Upper lobe of left lung (tissue), 6 donors: ENCODE results near the gene ZNF143. TPM values are rescaled to one million over a fixed set of nuclear protein-coding genes. Genes with fewer than 3 reads are reported as not detected.

Experiments
- ATAC-seq, 2 donors: fragments of 200-7000 bp; cut with Tn5 transposase; one replicate each; pipeline ENCODE4 v1.9.1; 2022; ENCODE audit warnings: mild to moderate bottlenecking in 2 of 2, moderate library complexity in 2 of 2; ENCODE audit not compliant: low FRiP score in 2 of 2
- DNase-seq, 2 donors: peaks; one replicate each; pipeline ENCODE4 v3.0.0-alpha.2; 2019 to 2020
- H3K27ac ChIP-seq, 4 donors: fragments of 200-600 bp; sonication (generic); one replicate each; pipeline ENCODE4 v1.5.1; 2016 to 2019
- H3K27me3 ChIP-seq, 4 donors: fragments of 200-600 bp; sonication (generic); one replicate each; pipeline ENCODE4 v1.5.1; 2017 to 2019
- H3K36me3 ChIP-seq, 4 donors: fragments of 200-600 bp; sonication (generic); one replicate each; pipeline ENCODE4 v1.5.1; 2016 to 2019
- H3K4me1 ChIP-seq, 4 donors: fragments of 200-600 bp; sonication (generic); one replicate each; pipeline ENCODE4 v1.5.1; 2018 to 2019
- H3K4me3 ChIP-seq, 4 donors: fragments of 200-600 bp; sonication (generic); one replicate each; pipeline ENCODE4 v1.5.1; 2017 to 2019; ENCODE audit warnings: mild to moderate bottlenecking in 2 of 4, moderate library complexity in 1 of 4
- H3K9me3 ChIP-seq, 4 donors: fragments of 200-600 bp; sonication (generic); one replicate each; pipeline ENCODE4 v1.5.1; 2018 to 2019
- EP300 ChIP-seq, 4 donors: sonication (generic); formaldehyde crosslinking; IDR thresholded peaks; one replicate each; pipeline ENCODE4 v1.5.1; 2017; ENCODE audit warnings: antibody characterized with exemption in 4 of 4, control low read depth in 2 of 4
- POLR2A ChIP-seq, 4 donors: fragments of 450-650 bp; IDR thresholded peaks; one replicate each; pipeline ENCODE4 v1.5.1; 2016 to 2017; ENCODE audit warnings: antibody characterized with exemption in 4 of 4, mild to moderate bottlenecking in 2 of 4
- POLR2AphosphoS5 ChIP-seq, 2 donors: sonication (generic); formaldehyde crosslinking; IDR thresholded peaks; one replicate each; pipeline ENCODE4 v1.5.1; 2017; ENCODE audit warnings: antibody characterized with exemption in 2 of 2
- WGBS, 2 donors: methylation state at CpG; one replicate each; pipeline ENCODE4 v1.1.5; 2017 to 2018; 5-methylcytosine and 5-hydroxymethylcytosine counted together
- small RNA-seq, 4 donors: library from RNA; depleted of rRNA; stranded (forward); fragments of <200 nt; gene quantifications; one replicate each; pipeline ENCODE3, GENCODE V24; 2016
- total RNA-seq, 6 donors: library from RNA; depleted of rRNA in 4 of 6; stranded (reverse); fragments of >200 nt in 4 of 6; gene quantifications; one replicate each; pipeline versions ENCODE4 v1.1.0 to v1.2.1, GENCODE V29; 2016 to 2021
- TF ChIP-seq, protein P1 (sequence below), 6 experiments: fragments of 450-650 bp in 4 of 6; fragments of 200-600 bp in 2 of 6; sonication (generic) in 2 of 6; IDR thresholded peaks; one replicate each; pipeline ENCODE4 v1.5.1; 2016 to 2019; ENCODE audit warnings: antibody characterized with exemption in 6 of 6
- donor health status: DM: no; HTN: no; CAD: no; lungs with moderate emphysema.
- donor health status: DM: no; HTN: yes; CAD: no; lungs with severe emphysema.

The ZNF143 gene
- total RNA-seq, 6 donors from 2014 or later: 17.5 to 45.1 (median 23.9) TPM

DNA sequence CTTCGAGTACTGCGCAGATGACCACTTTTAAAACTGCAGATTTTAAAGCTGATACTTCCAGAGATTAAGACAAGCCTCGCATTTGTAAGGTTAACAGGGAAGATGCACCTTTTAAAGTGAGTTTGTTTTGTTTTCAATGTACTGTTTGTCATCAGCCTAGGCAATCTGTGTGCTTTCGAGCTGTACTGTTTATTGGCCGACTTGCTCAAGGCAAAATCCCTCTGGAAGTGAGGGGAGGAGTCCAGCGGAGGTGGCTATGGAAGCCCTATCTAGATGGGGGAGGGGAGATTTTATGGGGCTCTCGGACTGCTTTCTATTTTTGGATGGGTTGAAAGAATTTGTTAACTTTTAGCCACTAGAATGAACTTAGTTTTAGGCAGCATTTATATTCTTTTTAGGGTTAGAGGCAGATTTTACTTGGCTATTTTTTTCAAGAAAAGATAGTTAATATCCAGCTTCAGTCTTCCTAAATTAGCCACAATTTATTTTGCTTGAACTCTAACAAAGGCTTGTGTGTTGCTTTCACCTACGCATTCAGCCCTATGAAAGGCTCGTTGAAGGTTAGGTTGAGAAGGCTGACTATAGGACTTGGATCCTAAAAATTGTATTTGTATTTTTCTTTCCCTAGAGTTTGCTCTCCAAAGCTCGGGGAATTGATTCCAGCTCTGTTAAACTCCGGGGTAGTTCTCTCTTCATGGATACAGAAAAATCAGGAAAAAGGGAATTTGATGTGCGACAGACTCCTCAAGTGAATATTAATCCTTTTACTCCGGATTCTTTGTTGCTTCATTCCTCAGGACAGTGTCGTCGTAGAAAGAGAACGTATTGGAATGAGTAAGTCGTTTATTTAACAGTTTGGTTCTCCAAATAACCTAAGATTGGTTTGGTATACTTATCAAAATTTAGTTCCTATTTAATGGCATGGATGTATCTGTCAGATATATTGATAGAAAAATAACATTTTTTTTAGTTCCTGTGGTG, 114.7 kb downstream of the ZNF143 start:
- DNase-seq (peak in 1 of 2 donors; percentile 55), ATAC-seq (peak in 1 of 2 donors; percentile 48)
- peaks cover 0 to 1% (median 0%) of the 10 kb centered on the region in 4 donors for H3K36me3 ChIP-seq
- H3K9me3 ChIP-seq: no peaks in the 10 kb centered on the region
- H3K4me1 ChIP-seq: peaks cover 4 to 29% (median 18%) of the 10 kb centered on the region in 4 donors
- H3K4me3 ChIP-seq: peak overlapping the region in 3 of 4 donors; percentile 85 to 97 (median 92)
- peak overlapping the region; percentile 83 to 94 (median 93) for H3K27ac ChIP-seq
- no peaks in the 10 kb centered on the region for H3K27me3 ChIP-seq
- 12 to 24% methylated on average over 17 of the region's 17 CpGs for WGBS, 2 donors
- TF ChIP-seq, protein P1, sequence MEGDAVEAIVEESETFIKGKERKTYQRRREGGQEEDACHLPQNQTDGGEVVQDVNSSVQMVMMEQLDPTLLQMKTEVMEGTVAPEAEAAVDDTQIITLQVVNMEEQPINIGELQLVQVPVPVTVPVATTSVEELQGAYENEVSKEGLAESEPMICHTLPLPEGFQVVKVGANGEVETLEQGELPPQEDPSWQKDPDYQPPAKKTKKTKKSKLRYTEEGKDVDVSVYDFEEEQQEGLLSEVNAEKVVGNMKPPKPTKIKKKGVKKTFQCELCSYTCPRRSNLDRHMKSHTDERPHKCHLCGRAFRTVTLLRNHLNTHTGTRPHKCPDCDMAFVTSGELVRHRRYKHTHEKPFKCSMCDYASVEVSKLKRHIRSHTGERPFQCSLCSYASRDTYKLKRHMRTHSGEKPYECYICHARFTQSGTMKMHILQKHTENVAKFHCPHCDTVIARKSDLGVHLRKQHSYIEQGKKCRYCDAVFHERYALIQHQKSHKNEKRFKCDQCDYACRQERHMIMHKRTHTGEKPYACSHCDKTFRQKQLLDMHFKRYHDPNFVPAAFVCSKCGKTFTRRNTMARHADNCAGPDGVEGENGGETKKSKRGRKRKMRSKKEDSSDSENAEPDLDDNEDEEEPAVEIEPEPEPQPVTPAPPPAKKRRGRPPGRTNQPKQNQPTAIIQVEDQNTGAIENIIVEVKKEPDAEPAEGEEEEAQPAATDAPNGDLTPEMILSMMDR (IDR thresholded peaks at IDR 0.05): no peak
- TF ChIP-seq EP300 (IDR thresholded peaks at IDR 0.05) (peak in 1 of 4 donors; percentile 6), POLR2A (IDR thresholded peaks at IDR 0.05) (peak in 2 of 4 donors; percentile 30 to 57), POLR2AphosphoS5 (IDR thresholded peaks at IDR 0.05) (peak; percentile 57 to 67)

DNA sequence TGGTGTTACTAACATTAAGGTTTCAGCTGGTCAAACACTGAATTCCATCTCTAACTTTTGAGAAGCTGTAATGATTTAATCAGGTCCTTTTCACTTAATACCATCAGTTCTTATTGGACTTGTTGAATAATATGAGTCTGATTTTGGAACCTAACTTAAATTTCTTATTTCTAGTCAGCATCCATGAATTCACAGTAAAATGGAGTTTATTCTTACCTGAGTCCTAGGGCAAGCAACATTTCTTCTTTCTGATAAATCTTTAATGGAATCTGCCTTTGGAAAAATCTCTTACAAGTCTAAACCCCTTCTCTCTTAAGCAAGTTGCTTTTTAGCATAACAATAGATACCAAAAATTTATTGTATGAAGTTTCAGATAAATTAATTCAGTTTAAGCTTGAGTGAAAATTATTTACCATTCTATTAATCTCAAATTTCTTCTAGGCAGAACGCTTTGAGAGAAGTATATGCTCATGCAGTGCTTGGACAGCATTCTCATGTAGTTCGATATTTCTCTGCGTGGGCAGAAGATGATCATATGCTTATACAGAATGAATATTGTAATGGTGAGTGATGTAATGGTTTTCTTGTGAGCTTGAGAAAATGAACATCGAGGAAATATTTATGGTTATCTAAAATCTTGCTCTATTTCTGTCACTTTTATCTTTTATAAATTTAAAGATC, 116.0 kb downstream of the ZNF143 start:
- H3K27ac ChIP-seq: peak overlapping the region in 2 of 4 donors; percentile 20 to 40
- TF ChIP-seq EP300 (IDR thresholded peaks at IDR 0.05) (no peak), POLR2AphosphoS5 (IDR thresholded peaks at IDR 0.05) (no peak), POLR2A (IDR thresholded peaks at IDR 0.05) (no peak)
- TF ChIP-seq, protein P1 (IDR thresholded peaks at IDR 0.05): no peak
- peaks cover 4 to 29% (median 18%) of the 10 kb centered on the region in 4 donors for H3K4me1 ChIP-seq
- H3K9me3 ChIP-seq: no peaks in the 10 kb centered on the region
- no peaks in the 10 kb centered on the region for H3K27me3 ChIP-seq
- H3K36me3 ChIP-seq: peaks cover 0 to 6% (median 4%) of the 10 kb centered on the region in 4 donors
- peak overlapping the region in 2 of 4 donors; percentile 85 to 92 for H3K4me3 ChIP-seq
- no peak for ATAC-seq
- WGBS, 2 donors: 64 to 72% methylated on average over 4 of the region's 4 CpGs
- no peak for DNase-seq

DNA sequence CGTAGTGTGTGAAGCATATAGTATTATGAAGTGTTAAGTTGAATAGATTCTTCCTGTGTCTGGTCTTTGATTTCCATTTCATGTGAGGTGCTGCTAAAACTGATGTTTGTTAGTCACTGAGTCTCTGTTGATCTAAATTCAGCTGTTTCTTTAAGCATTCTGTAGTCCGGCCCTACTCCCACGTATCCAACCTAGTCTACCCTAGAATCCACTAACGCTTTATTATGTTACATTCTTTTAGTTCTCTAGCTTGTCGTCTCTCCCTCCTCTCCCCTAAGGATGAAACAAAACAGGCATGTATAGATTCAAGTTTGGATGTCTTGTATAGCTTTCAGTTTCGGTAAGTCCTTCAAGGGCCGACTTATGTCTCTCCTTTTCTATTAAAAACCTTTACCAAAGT, 116.7 kb downstream of the ZNF143 start:
- WGBS, 2 donors: 61 to 75% methylated on average over 7 of the region's 7 CpGs
- no peak for DNase-seq

More for the DNA sequence above, 116.7 kb downstream of the ZNF143 start:
- Histone ChIP-seq H3K27ac (peak overlapping the region in 2 of 4 donors; percentile 20 to 40), H3K4me3 (peak overlapping the region in 1 of 4 donors; percentile 85), H3K36me3 (peaks cover 0 to 11% (median 8%) of the 10 kb centered on the region in 4 donors), H3K27me3 (no peaks in the 10 kb centered on the region), H3K4me1 (peaks cover 4 to 22% (median 14%) of the 10 kb centered on the region in 4 donors), H3K9me3 (no peaks in the 10 kb centered on the region)
- TF ChIP-seq POLR2A (IDR thresholded peaks at IDR 0.05): no peak
- TF ChIP-seq, protein P1 (IDR thresholded peaks at IDR 0.05): no peak
- TF ChIP-seq POLR2AphosphoS5 (IDR thresholded peaks at IDR 0.05): no peak
- TF ChIP-seq EP300 (IDR thresholded peaks at IDR 0.05): no peak
- ATAC-seq: no peak

Small RNA genes within 50 kb of the gene (small RNA-seq; reads per million reads assigned to genes)
- gene RF01210 (0 reads per million in 4 donors), gene SNORA23 (28.1 to 74.6 (median 36.0) reads per million in 4 donors)

Other genes starting within 250 kb of the ZNF143 start
- gene DENND5A, start 195.7 kb upstream of the ZNF143 start, total RNA-seq: 100 to 1,000 TPM in 3 of 6 donors, 10 to 100 TPM in 3; 84.4 to 159 (median 98.8) TPM
- 100 to 1,000 TPM in 2 of 6 donors, 10 to 100 TPM in 4; 61.7 to 114 (median 88.5) TPM for gene TMEM41B, start 146.4 kb upstream of the ZNF143 start, total RNA-seq
- gene IPO7, start 76.4 kb upstream of the ZNF143 start, total RNA-seq: 100 to 1,000 TPM in 2 of 6 donors, 10 to 100 TPM in 4; 37.7 to 184 (median 94.8) TPM
- 10 to 100 TPM in 5 of 6 donors, 1 to 10 TPM in 1; 9.2 to 47.1 (median 13.4) TPM for gene WEE1, start 112.7 kb downstream of the ZNF143 start, total RNA-seq
- gene SWAP70, start 203.1 kb downstream of the ZNF143 start, total RNA-seq: 10 to 100 TPM; 31.4 to 80.4 (median 50.2) TPM